Lower lobe of right lung (tissue), 2 donors: ENCODE measurements around the gene PHF20. TPM values are rescaled to one million over a fixed set of nuclear protein-coding genes. Genes with fewer than 3 reads are reported as not detected.
"Not testable (repeated sequence)": the region's sequence is repeated elsewhere in the genome, so short reads cannot be mapped to it uniquely, and the experiment has no call there.

ENCODE experiments used
- ATAC-seq, 2 donors: fragments of 200-7000 bp; cut with Tn5 transposase; one replicate each; pipeline ENCODE4 v1.9.1; 2020 to 2022; ENCODE audit warnings: mild to moderate bottlenecking in 2 of 2, moderate library complexity in 2 of 2
- DNase-seq: peaks from one replicate; pipeline ENCODE4 v3.0.0-alpha.2; 2020
- H3K27ac ChIP-seq: fragments of 200-600 bp; one replicate; pipeline ENCODE4 v1.8.0; 2022
- H3K27me3 ChIP-seq: fragments of 200-600 bp; one replicate; pipeline ENCODE4 v1.8.0; 2022; ENCODE audit warnings: low read depth
- H3K36me3 ChIP-seq: fragments of 200-600 bp; one replicate; pipeline ENCODE4 v1.8.0; 2022; ENCODE audit warnings: mild to moderate bottlenecking
- H3K4me1 ChIP-seq: fragments of 200-600 bp; one replicate; pipeline ENCODE4 v1.8.0; 2022
- H3K4me3 ChIP-seq: fragments of 200-600 bp; one replicate; pipeline ENCODE4 v1.8.0; 2022; ENCODE audit warnings: mild to moderate bottlenecking
- H3K9me3 ChIP-seq: fragments of 200-600 bp; one replicate; pipeline ENCODE4 v1.8.0; 2022
- CTCF ChIP-seq: fragments of 200-600 bp; IDR thresholded peaks from one replicate; pipeline ENCODE4 v1.8.0; 2022; ENCODE audit warnings: antibody characterized with exemption, mild to moderate bottlenecking
- intact Hi-C: fragments of 100-400 bp; cut with DNase I; formaldehyde crosslinking; loops from one replicate; pipeline ENCODE4 v1.11.0; 2022
- total RNA-seq: library from RNA; stranded (reverse); fragmentation: NEBNext Ultra II Directional; extraction: Animal tissue kit (Norgen Biotek cat#: 25700); gene quantifications from one replicate; pipeline ENCODE4 v1.2.1, GENCODE V29; 2021
- donor health status: DM: no; HTN: yes; CAD: no; lungs with severe emphysema.

Gene PHF20
- total RNA-seq, 1 donor from 2014 or later = 47.9 TPM

GRCh38 chr20:35985806-35986205 lies 214.0 kb downstream of the PHF20 start:
- no peaks in the 10 kb centered on the region for H3K4me1 ChIP-seq
- no peak overlapping the region for H3K4me3 ChIP-seq
- no peaks in the 10 kb centered on the region for H3K27me3 ChIP-seq
- intact Hi-C loops = no loop called here
- no peak overlapping the region for H3K27ac ChIP-seq
- no peaks in the 10 kb centered on the region for H3K36me3 ChIP-seq
- ATAC-seq (no peak), DNase-seq (no peak)
- no peak for TF ChIP-seq CTCF
- no peaks in the 10 kb centered on the region for H3K9me3 ChIP-seq

- intact Hi-C loops = no loop called here
- no peak for DNase-seq
Measured at GRCh38 chr20:35988910-35989463, 217.2 kb downstream of the PHF20 start.

GRCh38 chr20:35991142-35991771 lies 219.4 kb downstream of the PHF20 start:
- no peaks in the 10 kb centered on the region for H3K4me1 ChIP-seq
- H3K36me3 ChIP-seq = no peaks in the 10 kb centered on the region
- H3K4me3 ChIP-seq = no peak overlapping the region
- no peaks in the 10 kb centered on the region for H3K9me3 ChIP-seq
- no peak overlapping the region for H3K27ac ChIP-seq
- peak; percentile 30 for TF ChIP-seq CTCF
- ATAC-seq (no peak), DNase-seq (no peak)
- no peaks in the 10 kb centered on the region for H3K27me3 ChIP-seq
- intact Hi-C loops = no loop called here

More at GRCh38 chr20:35988910-35989463, 217.2 kb downstream of the PHF20 start:
- Histone ChIP-seq H3K27ac (no peak overlapping the region), H3K27me3 (no peaks in the 10 kb centered on the region), H3K4me1 (no peaks in the 10 kb centered on the region), H3K4me3 (no peak overlapping the region), H3K9me3 (no peaks in the 10 kb centered on the region), H3K36me3 (no peaks in the 10 kb centered on the region)
- TF ChIP-seq CTCF = no peak
- no peak for ATAC-seq

- no peaks in the 10 kb centered on the region for H3K9me3 ChIP-seq
- H3K4me3 ChIP-seq = no peak overlapping the region
- H3K27ac ChIP-seq = no peak overlapping the region
- no peaks in the 10 kb centered on the region for H3K27me3 ChIP-seq
- H3K4me1 ChIP-seq = no peaks in the 10 kb centered on the region
- DNase-seq = no peak
- H3K36me3 ChIP-seq = no peaks in the 10 kb centered on the region
- peak; percentile 76 for TF ChIP-seq CTCF
- peak; percentile 83 to 86 for ATAC-seq
- intact Hi-C loops = no loop called here
Measured at GRCh38 chr20:35992713-35993335, 221.0 kb downstream of the PHF20 start.

- Histone ChIP-seq H3K9me3 (no peaks in the 10 kb centered on the region), H3K27me3 (no peaks in the 10 kb centered on the region), H3K4me3 (no peak overlapping the region), H3K4me1 (no peaks in the 10 kb centered on the region), H3K36me3 (no peaks in the 10 kb centered on the region), H3K27ac (no peak overlapping the region)
- peak; percentile 95 to 97 for ATAC-seq
- peak; percentile 90 for DNase-seq
- peak; percentile 92 for TF ChIP-seq CTCF
- intact Hi-C loops = loop anchor here (5.0 kb wide), 1 partner anchor 142 kb away; no protein-coding TSS in a partner anchor
Measured at GRCh38 chr20:35994994-35995453, 223.2 kb downstream of the PHF20 start.

GRCh38 chr20:35996492-35996891 lies 224.7 kb downstream of the PHF20 start:
- intact Hi-C loops = loop anchor here (5.0 kb wide), 1 partner anchor 141 kb away; no protein-coding TSS in a partner anchor
- H3K4me1 ChIP-seq, H3K27me3 ChIP-seq, H3K27ac ChIP-seq, H3K36me3 ChIP-seq, DNase-seq, ATAC-seq, H3K4me3 ChIP-seq, H3K9me3 ChIP-seq: not testable (repeated sequence)
